Measurements from ENCODE around the gene ECT2L. TPM values are rescaled to one million over a fixed set of nuclear protein-coding genes. Genes with fewer than 3 reads are reported as not detected.

Gene ECT2L
- total and polyA plus RNA-seq, 8 donors, result 0.08 to 0.18 TPM; not detected in 6

- Histone ChIP-seq H3K4me1 (no peaks in the 10 kb centered on the region), H3K27me3 (no peaks in the 10 kb centered on the region), H3K4me3 (no peak overlapping the region), H3K9me3 (no peaks in the 10 kb centered on the region), H3K36me3 (no peaks in the 10 kb centered on the region), H3K27ac (no peak overlapping the region)
- DNase-seq, result no peak
- WGBS, 5 donors, result 72 to 89% (median 86%) methylated on average over 2 of the region's 2 CpGs
- intact Hi-C loops (cut with DNase I; ENCODE audit: low total_unique reads), result no loop called here
- no peak for TF ChIP-seq POLR2AphosphoS5 (IDR thresholded peaks at IDR 0.05)
- TF ChIP-seq POLR2A (IDR thresholded peaks at IDR 0.05), result no peak
- TF ChIP-seq EP300 (IDR thresholded peaks at IDR 0.05), result no peak
- no peak for TF ChIP-seq CTCF (IDR thresholded peaks at IDR 0.05)
Measured at GRCh38 chr6:138803331-138803730, 7.4 kb downstream of the ECT2L start.

GRCh38 chr6:138803861-138804260 is 8.0 kb downstream of the ECT2L start:
- Histone ChIP-seq H3K9me3 (no peaks in the 10 kb centered on the region), H3K4me1 (no peaks in the 10 kb centered on the region), H3K27me3 (no peaks in the 10 kb centered on the region), H3K4me3 (no peak overlapping the region), H3K27ac (no peak overlapping the region), H3K36me3 (no peaks in the 10 kb centered on the region)
- intact Hi-C loops (cut with DNase I; ENCODE audit: low total_unique reads), result no loop called here
- 58 to 80% (median 74%) methylated on average over 4 of the region's 4 CpGs for WGBS, 5 donors
- no peak for TF ChIP-seq POLR2A (IDR thresholded peaks at IDR 0.05)
- TF ChIP-seq CTCF (IDR thresholded peaks at IDR 0.05), result no peak
- no peak for TF ChIP-seq POLR2AphosphoS5 (IDR thresholded peaks at IDR 0.05)
- peak in 1 of 2 donors; percentile 59 for DNase-seq

GRCh38 chr6:138805016-138805765 is 9.3 kb downstream of the ECT2L start:
- Histone ChIP-seq H3K27me3 (no peaks in the 10 kb centered on the region), H3K36me3 (no peaks in the 10 kb centered on the region), H3K9me3 (no peaks in the 10 kb centered on the region), H3K4me3 (no peak overlapping the region), H3K4me1 (no peaks in the 10 kb centered on the region), H3K27ac (no peak overlapping the region)
- peak in 1 of 2 donors; percentile 74 for DNase-seq
- TF ChIP-seq POLR2AphosphoS5 (IDR thresholded peaks at IDR 0.05) (no peak), POLR2A (IDR thresholded peaks at IDR 0.05) (no peak), CTCF (IDR thresholded peaks at IDR 0.05) (no peak), EP300 (IDR thresholded peaks at IDR 0.05) (no peak)
- intact Hi-C loops (cut with DNase I; ENCODE audit: low total_unique reads), result no loop called here
- 75 to 90% (median 82%) methylated on average over 9 of the region's 9 CpGs for WGBS, 5 donors

GRCh38 chr6:138806889-138807288 is 11.0 kb downstream of the ECT2L start:
- H3K27ac ChIP-seq, result no peak overlapping the region
- 37 to 79% (median 67%) methylated on average over 1 of the region's 1 CpG for WGBS, 5 donors
- H3K9me3 ChIP-seq, result no peaks in the 10 kb centered on the region
- no peak for TF ChIP-seq POLR2AphosphoS5 (IDR thresholded peaks at IDR 0.05)
- TF ChIP-seq EP300 (IDR thresholded peaks at IDR 0.05), result no peak
- no peak for TF ChIP-seq CTCF (IDR thresholded peaks at IDR 0.05)
- TF ChIP-seq POLR2A (IDR thresholded peaks at IDR 0.05), result no peak
- no peaks in the 10 kb centered on the region for H3K4me1 ChIP-seq
- DNase-seq, result no peak
- intact Hi-C loops (cut with DNase I; ENCODE audit: low total_unique reads), result no loop called here
- H3K36me3 ChIP-seq, result no peaks in the 10 kb centered on the region
- no peak overlapping the region for H3K4me3 ChIP-seq
- no peaks in the 10 kb centered on the region for H3K27me3 ChIP-seq
